Measurements from ENCODE around the gene RPS16. TPM values are rescaled to one million over a fixed set of nuclear protein-coding genes. Genes with fewer than 3 reads are reported as not detected.
A peak's percentile ranks its signal among the peaks of the same experiment; 100 is the strongest.

The RPS16 gene
- total RNA-seq, 4 donors from 2014 or later = 1,316 to 2,441 (median 1,971) TPM

DNA sequence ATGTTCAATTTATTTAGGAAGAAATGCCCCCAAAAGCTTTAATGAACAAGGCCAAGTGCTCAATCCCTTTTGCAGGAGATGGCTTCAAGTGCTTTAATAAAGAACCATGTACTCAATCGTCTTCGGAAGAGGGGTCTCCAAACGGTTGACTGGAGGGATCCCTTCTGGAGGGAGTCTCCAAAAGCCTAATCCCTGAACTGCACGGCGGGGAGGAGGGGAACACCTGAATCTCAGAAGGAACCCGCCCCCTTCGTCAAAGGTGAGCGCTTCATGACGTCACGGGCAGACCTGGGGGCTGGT, 45.3 kb downstream of the RPS16 start:
- intact Hi-C loops (cut with DNase I) = no loop called here
- H3K4me3 ChIP-seq = peak overlapping the region; percentile 81 to 99 (median 96)
- WGBS = 0% methylated on average over 6 of the region's 10 CpGs
- TF ChIP-seq POLR2AphosphoS5 (IDR thresholded peaks at IDR 0.05) (no peak), EP300 (IDR thresholded peaks at IDR 0.05) (no peak), POLR2A (IDR thresholded peaks at IDR 0.05; ENCODE audit: low read depth) (no peak)
- TF ChIP-seq, protein P1, sequence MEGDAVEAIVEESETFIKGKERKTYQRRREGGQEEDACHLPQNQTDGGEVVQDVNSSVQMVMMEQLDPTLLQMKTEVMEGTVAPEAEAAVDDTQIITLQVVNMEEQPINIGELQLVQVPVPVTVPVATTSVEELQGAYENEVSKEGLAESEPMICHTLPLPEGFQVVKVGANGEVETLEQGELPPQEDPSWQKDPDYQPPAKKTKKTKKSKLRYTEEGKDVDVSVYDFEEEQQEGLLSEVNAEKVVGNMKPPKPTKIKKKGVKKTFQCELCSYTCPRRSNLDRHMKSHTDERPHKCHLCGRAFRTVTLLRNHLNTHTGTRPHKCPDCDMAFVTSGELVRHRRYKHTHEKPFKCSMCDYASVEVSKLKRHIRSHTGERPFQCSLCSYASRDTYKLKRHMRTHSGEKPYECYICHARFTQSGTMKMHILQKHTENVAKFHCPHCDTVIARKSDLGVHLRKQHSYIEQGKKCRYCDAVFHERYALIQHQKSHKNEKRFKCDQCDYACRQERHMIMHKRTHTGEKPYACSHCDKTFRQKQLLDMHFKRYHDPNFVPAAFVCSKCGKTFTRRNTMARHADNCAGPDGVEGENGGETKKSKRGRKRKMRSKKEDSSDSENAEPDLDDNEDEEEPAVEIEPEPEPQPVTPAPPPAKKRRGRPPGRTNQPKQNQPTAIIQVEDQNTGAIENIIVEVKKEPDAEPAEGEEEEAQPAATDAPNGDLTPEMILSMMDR (IDR thresholded peaks at IDR 0.05) = no peak
- peaks cover 30 to 72% (median 66%) of the 10 kb centered on the region in 4 donors for H3K36me3 ChIP-seq
- no peaks in the 10 kb centered on the region for H3K9me3 ChIP-seq
- peaks cover 24 to 42% (median 32%) of the 10 kb centered on the region in 4 donors for H3K4me1 ChIP-seq
- DNase-seq (ENCODE audit: extremely low spot score) = no peak
- H3K27ac ChIP-seq (replicated peaks in 1 of 4) = peak overlapping the region; percentile 97 to 100 (median 98)
- H3K27me3 ChIP-seq = no peaks in the 10 kb centered on the region

- no peak for DNase-seq (ENCODE audit: extremely low spot score)
- peak overlapping the region; percentile 81 to 99 (median 96) for H3K4me3 ChIP-seq
- TF ChIP-seq POLR2AphosphoS5 (IDR thresholded peaks at IDR 0.05) = no peak
- no peak for TF ChIP-seq POLR2A (IDR thresholded peaks at IDR 0.05; ENCODE audit: low read depth)
- no peak for TF ChIP-seq EP300 (IDR thresholded peaks at IDR 0.05)
- TF ChIP-seq, protein P1 (IDR thresholded peaks at IDR 0.05) = no peak
- 52% methylated on average over 6 of the region's 13 CpGs for WGBS
- H3K9me3 ChIP-seq = no peaks in the 10 kb centered on the region
- H3K27ac ChIP-seq (replicated peaks in 1 of 4) = peak overlapping the region; percentile 97 to 100 (median 98)
- peaks cover 25 to 70% (median 66%) of the 10 kb centered on the region in 4 donors for H3K36me3 ChIP-seq
- H3K27me3 ChIP-seq = no peaks in the 10 kb centered on the region
- peaks cover 24 to 42% (median 29%) of the 10 kb centered on the region in 4 donors for H3K4me1 ChIP-seq
- intact Hi-C loops (cut with DNase I) = no loop called here
Observed at GRCh38 chr19:39389631-39390414, 45.9 kb downstream of the RPS16 start.

GRCh38 chr19:39388657-39389056, 47.1 kb downstream of the RPS16 start:
- Histone ChIP-seq H3K4me1 (peaks cover 24 to 36% (median 28%) of the 10 kb centered on the region in 4 donors), H3K4me3 (no peak overlapping the region), H3K27ac (replicated peaks in 1 of 4) (peak overlapping the region in 3 of 4 donors; percentile 97 to 99 (median 97)), H3K9me3 (no peaks in the 10 kb centered on the region), H3K36me3 (peaks cover 22 to 70% (median 65%) of the 10 kb centered on the region in 4 donors), H3K27me3 (no peaks in the 10 kb centered on the region)
- 86% methylated on average over 4 of the region's 5 CpGs for WGBS
- TF ChIP-seq EP300 (IDR thresholded peaks at IDR 0.05) = no peak
- TF ChIP-seq POLR2AphosphoS5 (IDR thresholded peaks at IDR 0.05) = no peak
- TF ChIP-seq POLR2A (IDR thresholded peaks at IDR 0.05; ENCODE audit: low read depth) = no peak
- DNase-seq (ENCODE audit: extremely low spot score) = no peak
- intact Hi-C loops (cut with DNase I) = no loop called here

GRCh38 chr19:39386557-39386956, 49.2 kb downstream of the RPS16 start:
- 65% methylated on average over 7 of the region's 7 CpGs for WGBS
- TF ChIP-seq POLR2AphosphoS5 (IDR thresholded peaks at IDR 0.05) = no peak
- no peak for TF ChIP-seq POLR2A (IDR thresholded peaks at IDR 0.05; ENCODE audit: low read depth)
- TF ChIP-seq, protein P1 (IDR thresholded peaks at IDR 0.05) = no peak
- TF ChIP-seq EP300 (IDR thresholded peaks at IDR 0.05) = no peak
- Histone ChIP-seq H3K9me3 (no peaks in the 10 kb centered on the region), H3K36me3 (peaks cover 37 to 84% (median 78%) of the 10 kb centered on the region in 4 donors), H3K4me1 (peaks cover 13 to 19% (median 16%) of the 10 kb centered on the region in 4 donors), H3K27me3 (no peaks in the 10 kb centered on the region), H3K27ac (replicated peaks in 1 of 4) (no peak overlapping the region), H3K4me3 (no peak overlapping the region)
- DNase-seq (ENCODE audit: extremely low spot score) = no peak
- intact Hi-C loops (cut with DNase I) = no loop called here

DNA sequence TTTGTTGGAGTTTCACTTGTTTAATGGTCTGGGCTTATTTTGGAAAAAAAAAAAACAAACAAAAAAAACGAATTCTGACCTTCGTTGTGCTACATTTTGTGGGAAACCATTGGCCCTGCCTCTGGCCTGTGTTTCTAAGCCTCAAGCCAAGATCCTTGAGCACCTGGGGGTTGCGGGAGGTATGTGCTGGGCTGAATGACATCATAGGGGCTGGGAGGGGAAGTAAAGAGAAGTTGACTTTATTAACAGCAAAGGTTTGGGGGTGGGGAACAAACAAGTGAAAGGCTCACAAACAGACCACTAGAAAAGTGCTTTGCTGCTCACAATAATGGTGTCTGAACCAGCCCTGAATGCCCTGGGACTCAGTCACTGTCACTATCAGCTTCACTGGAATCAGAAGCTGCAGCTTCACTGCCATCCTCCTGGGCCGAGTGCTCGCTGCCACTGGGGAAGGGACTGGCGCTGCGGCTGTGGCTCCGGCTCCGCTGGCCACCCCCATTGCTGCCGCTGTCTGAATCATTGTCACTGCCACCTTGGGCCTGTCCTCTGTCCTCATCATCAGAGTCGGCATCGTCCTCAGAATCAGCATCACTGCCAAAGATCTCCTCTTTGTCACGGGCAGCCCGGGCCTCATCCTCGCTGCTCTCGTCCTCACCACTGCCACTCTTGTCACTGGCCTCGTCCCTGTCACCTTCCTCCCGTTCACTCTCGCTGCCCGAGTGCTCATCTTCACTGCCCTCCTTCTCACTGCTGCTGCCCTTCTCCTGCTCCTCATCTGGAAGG, 49.9 kb downstream of the RPS16 start:
- no peak for DNase-seq (ENCODE audit: extremely low spot score)
- no peak overlapping the region for H3K4me3 ChIP-seq
- H3K27ac ChIP-seq (replicated peaks in 1 of 4) = no peak overlapping the region
- intact Hi-C loops (cut with DNase I) = no loop called here
- 79% methylated on average over 18 of the region's 20 CpGs for WGBS
- H3K9me3 ChIP-seq = no peaks in the 10 kb centered on the region
- no peak for TF ChIP-seq POLR2AphosphoS5 (IDR thresholded peaks at IDR 0.05)
- peaks cover 13 to 17% (median 15%) of the 10 kb centered on the region in 4 donors for H3K4me1 ChIP-seq
- no peaks in the 10 kb centered on the region for H3K27me3 ChIP-seq
- H3K36me3 ChIP-seq = peaks cover 44 to 91% (median 85%) of the 10 kb centered on the region in 4 donors

Data from esophagus muscularis mucosa (tissue), 4 donors.